Activated B cell treated with CpG ODN at 0.5 μM for 24 hours (primary cell): Measurements from ENCODE around the gene GRIPAP1. TPM values are rescaled to one million over a fixed set of nuclear protein-coding genes. Genes with fewer than 3 reads are reported as not detected.

Source experiments
- ATAC-seq: fragments of 200-7000 bp; cut with Tn5 transposase; one replicate; pipeline ENCODE4 v1.10.0; 2021; ENCODE audit warnings: low read depth, mild to moderate bottlenecking, moderate library complexity
- CTCF ChIA-PET: fragments of 350-600 bp; sonication (Branson Sonifier 250); formaldehyde crosslinking; loops from one replicate; lab custom pipeline; 2021; ENCODE audit warnings: antibody characterized with exemption; lab: Charles Lee
- POLR2A ChIA-PET: fragments of 350-600 bp; sonication (Branson Sonifier 250); formaldehyde crosslinking; loops from one replicate; lab custom pipeline; 2021; ENCODE audit warnings: antibody characterized with exemption; lab: Charles Lee
- DNase-seq: peaks from one replicate; pipeline ENCODE4 v3.0.0; 2022
- H3K27ac Mint-ChIP-seq: one replicate; pipeline ENCODE4 v1.8.0; 2020; ENCODE audit warnings: mixed read lengths
- H3K27me3 Mint-ChIP-seq: one replicate; pipeline ENCODE4 v1.8.0; 2021; ENCODE audit warnings: mixed read lengths
- H3K36me3 Mint-ChIP-seq: one replicate; pipeline ENCODE4 v1.8.0; 2021; ENCODE audit warnings: low read depth, mixed read lengths
- H3K4me1 Mint-ChIP-seq: one replicate; pipeline ENCODE4 v1.8.0; 2021; ENCODE audit warnings: mixed read lengths
- H3K4me3 Mint-ChIP-seq: one replicate; pipeline ENCODE4 v1.8.0; 2020; ENCODE audit warnings: mild to moderate bottlenecking, mixed read lengths
- H3K9me3 Mint-ChIP-seq: one replicate; pipeline ENCODE4 v1.8.0; 2020; ENCODE audit warnings: mixed read lengths
- intact Hi-C: fragments of 100-400 bp; cut with micrococcal nuclease; formaldehyde crosslinking; loops from one replicate; pipeline ENCODE4 v1.15.1; 2024
- total RNA-seq: library from RNA; stranded (reverse); gene quantifications from 2 replicates; pipeline ENCODE4 v1.2.3, GENCODE V29; 2022
- TF ChIP-seq, protein P1 (sequence below): fragments of 200-600 bp; IDR thresholded peaks from one replicate; pipeline ENCODE4 v1.8.0; 2022; ENCODE audit warnings: antibody characterized with exemption, mild to moderate bottlenecking

GRIPAP1 gene
- total RNA-seq, 1 donor from 2014 or later: 117 TPM

DNA sequence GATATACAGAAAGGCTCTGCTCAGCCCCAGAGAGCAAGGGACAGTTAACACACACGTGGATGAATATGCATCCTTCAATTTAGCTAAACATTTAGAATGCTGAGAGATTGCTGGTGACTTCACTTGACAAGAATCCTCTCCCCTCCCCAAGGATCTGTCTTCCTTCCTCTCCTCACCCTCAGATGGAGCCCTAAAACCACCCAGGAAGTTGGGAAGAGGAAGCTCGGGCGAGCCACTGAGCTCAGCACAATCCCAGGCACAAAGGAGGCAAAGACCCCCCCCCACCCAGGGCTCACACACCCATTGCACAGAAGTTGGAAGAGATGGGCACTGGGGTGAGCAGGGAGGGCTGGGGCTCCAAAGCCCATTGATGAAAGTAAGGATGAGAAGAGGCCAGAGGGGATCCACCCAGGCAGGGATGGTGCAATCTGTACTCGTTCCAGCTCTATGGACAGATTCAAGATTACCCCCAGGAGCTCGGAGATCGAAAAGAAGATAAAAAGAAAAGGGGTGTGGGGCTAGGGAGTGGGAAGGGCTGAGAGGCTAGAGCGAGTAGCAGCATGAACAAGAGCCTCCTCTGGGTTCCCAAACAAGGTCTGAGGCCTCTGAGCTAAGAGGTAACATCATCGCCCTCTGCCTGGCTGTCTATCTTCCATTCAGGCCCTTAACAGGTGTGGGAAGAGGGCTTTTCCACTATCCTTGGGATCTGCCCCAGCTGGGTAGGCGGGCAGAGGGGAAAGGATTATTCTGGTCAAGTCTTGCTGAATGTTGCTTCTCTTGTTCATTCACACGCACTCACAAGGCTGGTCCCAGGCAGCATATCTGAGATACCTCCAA lies 39.9 kb upstream of the GRIPAP1 start:
- Mint-ChIP-seq H3K9me3 (no peaks in the 10 kb centered on the region), H3K36me3 (peaks cover 24% of the 10 kb centered on the region), H3K4me1 (peaks cover 33% of the 10 kb centered on the region), H3K27ac (peak overlapping the region; percentile 85), H3K4me3 (peak overlapping the region; percentile 89), H3K27me3 (no peaks in the 10 kb centered on the region)
- DNase-seq: no peak
- CTCF ChIA-PET: interaction anchor here (0.9 to 2.4 kb wide), 3 partner anchors 70 to 394 kb away, joined by 3 to 8 read pairs (median 3); partner anchors contain the start of gene KCND1
- intact Hi-C loops: loop anchor here (10.0 kb wide), 1 partner anchor 367 kb away; no protein-coding TSS in a partner anchor
- TF ChIP-seq, protein P1, sequence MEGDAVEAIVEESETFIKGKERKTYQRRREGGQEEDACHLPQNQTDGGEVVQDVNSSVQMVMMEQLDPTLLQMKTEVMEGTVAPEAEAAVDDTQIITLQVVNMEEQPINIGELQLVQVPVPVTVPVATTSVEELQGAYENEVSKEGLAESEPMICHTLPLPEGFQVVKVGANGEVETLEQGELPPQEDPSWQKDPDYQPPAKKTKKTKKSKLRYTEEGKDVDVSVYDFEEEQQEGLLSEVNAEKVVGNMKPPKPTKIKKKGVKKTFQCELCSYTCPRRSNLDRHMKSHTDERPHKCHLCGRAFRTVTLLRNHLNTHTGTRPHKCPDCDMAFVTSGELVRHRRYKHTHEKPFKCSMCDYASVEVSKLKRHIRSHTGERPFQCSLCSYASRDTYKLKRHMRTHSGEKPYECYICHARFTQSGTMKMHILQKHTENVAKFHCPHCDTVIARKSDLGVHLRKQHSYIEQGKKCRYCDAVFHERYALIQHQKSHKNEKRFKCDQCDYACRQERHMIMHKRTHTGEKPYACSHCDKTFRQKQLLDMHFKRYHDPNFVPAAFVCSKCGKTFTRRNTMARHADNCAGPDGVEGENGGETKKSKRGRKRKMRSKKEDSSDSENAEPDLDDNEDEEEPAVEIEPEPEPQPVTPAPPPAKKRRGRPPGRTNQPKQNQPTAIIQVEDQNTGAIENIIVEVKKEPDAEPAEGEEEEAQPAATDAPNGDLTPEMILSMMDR: no peak
- no peak for ATAC-seq
- POLR2A ChIA-PET: interaction anchor here (0.8 to 4.1 kb wide), 13 partner anchors 11 to 241 kb away, joined by 3 to 39 read pairs (median 3); partner anchors contain the start of genes GRIPAP1, HDAC6, KCND1 and OTUD5

DNA sequence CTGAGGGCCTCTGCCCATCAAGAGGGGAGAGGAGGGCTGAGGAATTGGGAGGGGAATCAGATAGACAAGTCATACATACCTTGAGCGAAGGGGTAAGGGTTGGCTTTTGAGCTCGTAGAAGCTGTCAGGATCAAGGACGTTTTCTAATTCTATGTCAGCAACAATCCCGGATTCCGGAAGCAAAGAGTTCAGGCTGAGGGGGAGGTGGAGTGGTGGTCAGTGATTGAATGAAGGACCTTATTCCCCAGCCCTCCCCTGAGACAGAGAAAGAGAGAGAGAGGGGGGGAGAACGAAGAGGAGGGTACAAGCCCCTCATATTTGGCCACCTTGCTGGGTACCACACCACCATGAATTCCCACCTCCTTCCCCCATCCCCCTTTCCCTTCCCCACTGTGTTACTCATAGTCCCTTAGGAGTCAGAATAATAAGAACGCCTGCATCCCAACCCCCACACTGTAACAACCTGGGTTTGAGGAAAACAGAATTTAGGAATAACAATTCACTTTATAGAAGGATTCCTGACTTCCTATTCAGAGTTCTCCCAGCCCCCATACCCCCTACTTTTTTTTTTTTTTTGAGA lies 38.4 kb upstream of the GRIPAP1 start:
- Mint-ChIP-seq H3K4me3 (no peak overlapping the region), H3K4me1 (peaks cover 33% of the 10 kb centered on the region), H3K27me3 (no peaks in the 10 kb centered on the region), H3K9me3 (no peaks in the 10 kb centered on the region), H3K27ac (peak overlapping the region; percentile 53), H3K36me3 (peaks cover 24% of the 10 kb centered on the region)
- ChIA-PET POLR2A (interaction anchor here (0.6 to 0.8 kb wide), 3 partner anchors 52 to 1484 kb away, joined by 3 to 5 read pairs (median 4); partner anchors contain the start of gene PLP2), CTCF (no interaction called here)
- no peak for DNase-seq
- intact Hi-C loops: loop anchor here (10.0 kb wide), 1 partner anchor 366 kb away; no protein-coding TSS in a partner anchor
- TF ChIP-seq, protein P1: no peak
- ATAC-seq: no peak

DNA sequence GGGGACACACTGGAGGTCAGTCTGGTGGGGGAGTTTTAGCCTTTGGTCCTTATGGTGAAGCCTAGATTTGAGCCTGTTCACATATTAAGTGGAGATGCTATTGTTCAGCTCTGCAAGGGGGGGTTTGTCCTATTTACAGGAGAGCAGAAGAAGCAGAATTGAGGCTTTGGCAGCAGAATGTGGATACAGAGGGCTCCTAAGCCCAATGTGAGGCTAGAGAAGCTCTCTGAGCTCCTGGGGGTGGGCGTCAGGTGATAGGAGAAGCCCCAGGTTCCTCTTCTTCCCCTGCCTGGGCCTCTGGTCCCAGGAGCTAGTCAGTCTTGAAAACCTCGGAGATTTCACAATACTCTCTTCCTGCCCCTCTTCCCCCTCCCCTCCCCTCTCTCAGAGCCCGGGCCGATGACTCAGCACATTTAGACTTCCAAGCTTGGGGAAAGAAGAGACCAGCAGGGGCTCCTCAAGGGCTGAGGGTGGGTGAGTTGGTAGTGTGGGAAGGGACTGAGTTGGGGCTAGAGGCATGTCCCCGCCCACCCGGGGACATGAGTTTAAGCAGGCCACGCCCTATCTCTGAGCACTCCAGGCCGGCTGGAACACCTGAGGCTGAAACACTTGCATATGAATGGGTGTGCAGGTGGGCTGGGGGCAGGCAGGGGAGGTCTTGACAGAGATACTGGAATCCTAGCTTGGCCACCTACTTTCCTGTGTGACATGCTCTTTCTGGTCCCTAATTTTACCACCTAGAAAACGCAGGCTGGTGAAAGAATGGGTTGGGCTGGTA lies 37.7 kb upstream of the GRIPAP1 start:
- peak overlapping the region; percentile 53 for H3K27ac Mint-ChIP-seq
- no peak for ATAC-seq
- ChIA-PET CTCF (no interaction called here), POLR2A (interaction anchor here (0.6 to 0.9 kb wide), 4 partner anchors 37 to 1484 kb away, joined by 3 to 5 read pairs (median 4); partner anchors contain the start of genes GRIPAP1 and PLP2)
- H3K4me3 Mint-ChIP-seq: no peak overlapping the region
- H3K9me3 Mint-ChIP-seq: no peaks in the 10 kb centered on the region
- TF ChIP-seq, protein P1: no peak
- H3K27me3 Mint-ChIP-seq: no peaks in the 10 kb centered on the region
- intact Hi-C loops: loop anchor here (10.0 kb wide), 1 partner anchor 365 kb away; no protein-coding TSS in a partner anchor
- H3K36me3 Mint-ChIP-seq: peaks cover 25% of the 10 kb centered on the region
- DNase-seq: no peak
- H3K4me1 Mint-ChIP-seq: peaks cover 33% of the 10 kb centered on the region

DNA sequence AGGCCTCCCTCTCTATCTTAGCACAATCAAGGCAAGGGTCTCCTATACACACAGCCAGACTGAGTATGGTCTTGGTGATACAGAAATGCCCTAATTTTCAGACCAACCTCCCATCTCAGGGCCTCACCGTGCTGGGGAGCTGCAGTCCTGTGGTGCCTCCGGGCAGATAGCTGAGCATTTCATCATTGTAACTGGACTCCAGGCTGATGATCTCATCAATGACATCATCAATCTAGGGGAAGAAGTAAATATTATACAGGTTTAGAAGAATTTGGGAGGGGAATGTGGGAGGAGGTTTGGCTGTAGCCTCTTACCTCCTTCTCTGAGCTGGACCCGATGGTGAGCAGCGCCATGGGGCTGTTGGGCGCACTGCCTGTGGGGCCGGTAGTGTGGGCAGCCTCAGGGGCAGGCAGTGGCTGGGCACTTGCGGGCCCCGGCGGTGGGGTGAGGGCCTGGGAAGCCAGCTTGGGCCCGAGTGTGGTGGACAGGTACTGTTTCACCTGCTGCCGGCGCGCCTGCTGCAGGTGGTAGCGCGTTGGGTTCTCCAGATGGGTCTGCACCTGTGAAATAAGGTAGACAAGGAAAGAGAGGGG lies 35.9 kb upstream of the GRIPAP1 start:
- POLR2A ChIA-PET: interaction anchor here (0.6 to 1.1 kb wide), 2 partner anchors 38 to 66 kb away, joined by 3 to 5 read pairs; no protein-coding TSS in a partner anchor
- CTCF ChIA-PET: no interaction called here
- H3K27ac Mint-ChIP-seq: no peak overlapping the region

More for the DNA sequence above, 35.9 kb upstream of the GRIPAP1 start:
- Mint-ChIP-seq H3K36me3 (peaks cover 43% of the 10 kb centered on the region), H3K4me1 (peaks cover 36% of the 10 kb centered on the region), H3K27me3 (no peaks in the 10 kb centered on the region), H3K4me3 (no peak overlapping the region), H3K9me3 (no peaks in the 10 kb centered on the region)
- ATAC-seq: no peak
- TF ChIP-seq, protein P1: no peak
- no peak for DNase-seq
- intact Hi-C loops: no loop called here
